HepG2 (cell line): ENCODE results near the gene CALML5. TPM values are rescaled to one million over a fixed set of nuclear protein-coding genes. Genes with fewer than 3 reads are reported as not detected.
A peak's percentile ranks its signal among the peaks of the same experiment; 100 is the strongest.

Source experiments
- JUNB ChIP-seq: sonication (generic); formaldehyde crosslinking; IDR thresholded peaks from 2 replicates; pipeline ENCODE4 v1.8.0; 2022; ENCODE audit warnings: missing genetic modification reagents, mild to moderate bottlenecking, borderline replicate concordance
- MAFF ChIP-seq: IDR thresholded peaks from 2 replicates; pipeline ENCODE4 v1.6.1; 2011; ENCODE audit warnings: low read depth, low read length, improper control_type of control experiment
- NFRKB ChIP-seq: fragments of 450-650 bp; IDR thresholded peaks from 2 replicates; pipeline ENCODE4 v1.6.1; 2017
- RAD51 ChIP-seq: fragments of 450-650 bp; IDR thresholded peaks from 2 replicates; pipeline ENCODE4 v1.6.1; 2016; ENCODE audit warnings: borderline replicate concordance
- ZNF549 ChIP-seq: sonication (generic); formaldehyde crosslinking; IDR thresholded peaks from 2 replicates; pipeline ENCODE4 v1.5.0; 2020; ENCODE audit warnings: missing genetic modification reagents
- ZNF766 ChIP-seq: sonication (generic); formaldehyde crosslinking; IDR thresholded peaks from 2 replicates; pipeline ENCODE4 v1.5.0; 2020; ENCODE audit warnings: missing genetic modification reagents, borderline replicate concordance
- ZSCAN25 ChIP-seq: sonication (generic); formaldehyde crosslinking; IDR thresholded peaks from 2 replicates; pipeline ENCODE4 v1.8.0; 2022; ENCODE audit warnings: mild to moderate bottlenecking, missing genetic modification reagents
- polyA plus RNA-seq, 8 experiments: library from polyadenylated mRNA; depleted of rRNA in 3 of 8; stranded (reverse) in 7 of 8; unstranded in 1 of 8; fragments of >200 nt; fragmentation: Illumina TruSeq in 4 of 8; extraction: Trizol in 4 of 8; gene quantifications; 2 replicates each; pipeline versions ENCODE4 v1.2.1 to v1.2.3, GENCODE V29; 2011 to 2016; ENCODE audit warnings: low read depth in 4 of 8, missing spikeins in 1 of 8, mixed read lengths in 1 of 8; ENCODE audit not compliant: insufficient read depth in 1 of 8
- total RNA-seq, 5 experiments: library from RNA; depleted of rRNA; stranded (reverse); fragments of >200 nt; fragmentation: Illumina TruSeq; extraction: Trizol; gene quantifications; 2 replicates each; pipeline ENCODE4 v1.2.3, GENCODE V29; 2016; ENCODE audit warnings: low read depth in 1 of 5
- TF ChIP-seq, protein P1 (sequence below): sonication (generic); formaldehyde crosslinking; IDR thresholded peaks from 2 replicates; pipeline ENCODE4 v1.8.0; 2022; ENCODE audit warnings: mild to moderate bottlenecking, missing genetic modification reagents, moderate library complexity
- TF ChIP-seq, protein P2 (sequence below): sonication (generic); formaldehyde crosslinking; IDR thresholded peaks from 2 replicates; pipeline ENCODE4 v1.5.0; 2020; ENCODE audit warnings: mild to moderate bottlenecking, missing genetic modification reagents, moderate library complexity
- TF ChIP-seq, protein P3 (sequence below): IDR thresholded peaks from 2 replicates; pipeline ENCODE4 v1.4.0; 2020; ENCODE audit warnings: mild to moderate bottlenecking, missing genetic modification reagents
- TF ChIP-seq, protein P4 (sequence below): sonication (generic); formaldehyde crosslinking; IDR thresholded peaks from 2 replicates; pipeline ENCODE4 v1.5.1; 2020; ENCODE audit warnings: mild to moderate bottlenecking, missing genetic modification reagents, borderline replicate concordance
- TF ChIP-seq, protein P5 (sequence below): sonication (generic); formaldehyde crosslinking; IDR thresholded peaks from 2 replicates; pipeline ENCODE4 v1.4.0; 2020; ENCODE audit warnings: missing genetic modification reagents

The CALML5 gene
- total and polyA plus RNA-seq, 2 of the 13 experiments (the other 11 are each of a cell fraction or from before 2014, with no cell fraction given), result not detected

DNA sequence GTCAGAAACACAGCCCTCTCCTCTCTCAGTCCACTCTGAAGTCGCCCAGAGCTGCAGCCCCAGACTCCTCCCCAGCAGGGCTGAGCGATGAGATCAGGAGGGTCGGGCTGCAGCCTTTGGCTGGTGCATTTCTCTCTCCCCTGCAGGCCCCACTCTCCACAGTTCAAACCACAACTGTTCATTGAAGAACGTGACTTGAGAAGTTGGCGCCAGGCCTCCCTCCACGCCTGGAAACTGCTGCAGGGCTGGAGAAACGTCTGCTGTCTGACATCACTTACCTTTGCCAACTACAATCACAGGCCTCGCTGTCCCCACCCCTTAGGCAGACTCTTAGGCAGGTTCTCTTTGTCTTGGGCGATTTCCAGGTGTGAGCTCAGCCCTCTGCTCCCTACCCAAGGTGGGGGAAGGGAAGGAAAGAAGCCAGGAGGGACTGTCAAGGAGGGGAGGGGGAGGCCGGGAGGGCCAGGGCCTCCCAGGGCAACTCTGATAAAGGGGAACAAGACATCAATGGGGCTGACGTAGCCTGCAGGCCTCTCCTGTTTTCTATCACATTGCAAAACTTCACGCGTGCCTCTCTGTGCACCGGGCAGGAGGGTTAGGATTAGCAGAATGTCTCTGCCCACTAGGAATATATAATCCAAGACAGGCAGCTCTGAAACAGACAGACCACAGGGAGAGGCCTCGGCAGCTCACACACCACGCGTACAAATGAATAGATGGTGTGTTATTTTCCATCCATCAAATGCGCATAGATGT is 32.7 kb downstream of the CALML5 start (continued):
- TF ChIP-seq, protein P1, sequence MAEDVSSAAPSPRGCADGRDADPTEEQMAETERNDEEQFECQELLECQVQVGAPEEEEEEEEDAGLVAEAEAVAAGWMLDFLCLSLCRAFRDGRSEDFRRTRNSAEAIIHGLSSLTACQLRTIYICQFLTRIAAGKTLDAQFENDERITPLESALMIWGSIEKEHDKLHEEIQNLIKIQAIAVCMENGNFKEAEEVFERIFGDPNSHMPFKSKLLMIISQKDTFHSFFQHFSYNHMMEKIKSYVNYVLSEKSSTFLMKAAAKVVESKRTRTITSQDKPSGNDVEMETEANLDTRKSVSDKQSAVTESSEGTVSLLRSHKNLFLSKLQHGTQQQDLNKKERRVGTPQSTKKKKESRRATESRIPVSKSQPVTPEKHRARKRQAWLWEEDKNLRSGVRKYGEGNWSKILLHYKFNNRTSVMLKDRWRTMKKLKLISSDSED (CRISPR knock-in tag), result no peak
- TF ChIP-seq, protein P2, sequence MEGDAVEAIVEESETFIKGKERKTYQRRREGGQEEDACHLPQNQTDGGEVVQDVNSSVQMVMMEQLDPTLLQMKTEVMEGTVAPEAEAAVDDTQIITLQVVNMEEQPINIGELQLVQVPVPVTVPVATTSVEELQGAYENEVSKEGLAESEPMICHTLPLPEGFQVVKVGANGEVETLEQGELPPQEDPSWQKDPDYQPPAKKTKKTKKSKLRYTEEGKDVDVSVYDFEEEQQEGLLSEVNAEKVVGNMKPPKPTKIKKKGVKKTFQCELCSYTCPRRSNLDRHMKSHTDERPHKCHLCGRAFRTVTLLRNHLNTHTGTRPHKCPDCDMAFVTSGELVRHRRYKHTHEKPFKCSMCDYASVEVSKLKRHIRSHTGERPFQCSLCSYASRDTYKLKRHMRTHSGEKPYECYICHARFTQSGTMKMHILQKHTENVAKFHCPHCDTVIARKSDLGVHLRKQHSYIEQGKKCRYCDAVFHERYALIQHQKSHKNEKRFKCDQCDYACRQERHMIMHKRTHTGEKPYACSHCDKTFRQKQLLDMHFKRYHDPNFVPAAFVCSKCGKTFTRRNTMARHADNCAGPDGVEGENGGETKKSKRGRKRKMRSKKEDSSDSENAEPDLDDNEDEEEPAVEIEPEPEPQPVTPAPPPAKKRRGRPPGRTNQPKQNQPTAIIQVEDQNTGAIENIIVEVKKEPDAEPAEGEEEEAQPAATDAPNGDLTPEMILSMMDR, result no peak
- TF ChIP-seq MAFF, result no peak
- no peak for TF ChIP-seq RAD51
- TF ChIP-seq JUNB (CRISPR knock-in tag), result no peak
- no peak for TF ChIP-seq ZNF766
- TF ChIP-seq ZSCAN25 (CRISPR knock-in tag), result peak; percentile 69; the same call in 1 of the 2 replicates
- TF ChIP-seq, protein P3, sequence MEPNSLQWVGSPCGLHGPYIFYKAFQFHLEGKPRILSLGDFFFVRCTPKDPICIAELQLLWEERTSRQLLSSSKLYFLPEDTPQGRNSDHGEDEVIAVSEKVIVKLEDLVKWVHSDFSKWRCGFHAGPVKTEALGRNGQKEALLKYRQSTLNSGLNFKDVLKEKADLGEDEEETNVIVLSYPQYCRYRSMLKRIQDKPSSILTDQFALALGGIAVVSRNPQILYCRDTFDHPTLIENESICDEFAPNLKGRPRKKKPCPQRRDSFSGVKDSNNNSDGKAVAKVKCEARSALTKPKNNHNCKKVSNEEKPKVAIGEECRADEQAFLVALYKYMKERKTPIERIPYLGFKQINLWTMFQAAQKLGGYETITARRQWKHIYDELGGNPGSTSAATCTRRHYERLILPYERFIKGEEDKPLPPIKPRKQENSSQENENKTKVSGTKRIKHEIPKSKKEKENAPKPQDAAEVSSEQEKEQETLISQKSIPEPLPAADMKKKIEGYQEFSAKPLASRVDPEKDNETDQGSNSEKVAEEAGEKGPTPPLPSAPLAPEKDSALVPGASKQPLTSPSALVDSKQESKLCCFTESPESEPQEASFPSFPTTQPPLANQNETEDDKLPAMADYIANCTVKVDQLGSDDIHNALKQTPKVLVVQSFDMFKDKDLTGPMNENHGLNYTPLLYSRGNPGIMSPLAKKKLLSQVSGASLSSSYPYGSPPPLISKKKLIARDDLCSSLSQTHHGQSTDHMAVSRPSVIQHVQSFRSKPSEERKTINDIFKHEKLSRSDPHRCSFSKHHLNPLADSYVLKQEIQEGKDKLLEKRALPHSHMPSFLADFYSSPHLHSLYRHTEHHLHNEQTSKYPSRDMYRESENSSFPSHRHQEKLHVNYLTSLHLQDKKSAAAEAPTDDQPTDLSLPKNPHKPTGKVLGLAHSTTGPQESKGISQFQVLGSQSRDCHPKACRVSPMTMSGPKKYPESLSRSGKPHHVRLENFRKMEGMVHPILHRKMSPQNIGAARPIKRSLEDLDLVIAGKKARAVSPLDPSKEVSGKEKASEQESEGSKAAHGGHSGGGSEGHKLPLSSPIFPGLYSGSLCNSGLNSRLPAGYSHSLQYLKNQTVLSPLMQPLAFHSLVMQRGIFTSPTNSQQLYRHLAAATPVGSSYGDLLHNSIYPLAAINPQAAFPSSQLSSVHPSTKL (CRISPR knock-in tag), result no peak
- TF ChIP-seq, protein P4, sequence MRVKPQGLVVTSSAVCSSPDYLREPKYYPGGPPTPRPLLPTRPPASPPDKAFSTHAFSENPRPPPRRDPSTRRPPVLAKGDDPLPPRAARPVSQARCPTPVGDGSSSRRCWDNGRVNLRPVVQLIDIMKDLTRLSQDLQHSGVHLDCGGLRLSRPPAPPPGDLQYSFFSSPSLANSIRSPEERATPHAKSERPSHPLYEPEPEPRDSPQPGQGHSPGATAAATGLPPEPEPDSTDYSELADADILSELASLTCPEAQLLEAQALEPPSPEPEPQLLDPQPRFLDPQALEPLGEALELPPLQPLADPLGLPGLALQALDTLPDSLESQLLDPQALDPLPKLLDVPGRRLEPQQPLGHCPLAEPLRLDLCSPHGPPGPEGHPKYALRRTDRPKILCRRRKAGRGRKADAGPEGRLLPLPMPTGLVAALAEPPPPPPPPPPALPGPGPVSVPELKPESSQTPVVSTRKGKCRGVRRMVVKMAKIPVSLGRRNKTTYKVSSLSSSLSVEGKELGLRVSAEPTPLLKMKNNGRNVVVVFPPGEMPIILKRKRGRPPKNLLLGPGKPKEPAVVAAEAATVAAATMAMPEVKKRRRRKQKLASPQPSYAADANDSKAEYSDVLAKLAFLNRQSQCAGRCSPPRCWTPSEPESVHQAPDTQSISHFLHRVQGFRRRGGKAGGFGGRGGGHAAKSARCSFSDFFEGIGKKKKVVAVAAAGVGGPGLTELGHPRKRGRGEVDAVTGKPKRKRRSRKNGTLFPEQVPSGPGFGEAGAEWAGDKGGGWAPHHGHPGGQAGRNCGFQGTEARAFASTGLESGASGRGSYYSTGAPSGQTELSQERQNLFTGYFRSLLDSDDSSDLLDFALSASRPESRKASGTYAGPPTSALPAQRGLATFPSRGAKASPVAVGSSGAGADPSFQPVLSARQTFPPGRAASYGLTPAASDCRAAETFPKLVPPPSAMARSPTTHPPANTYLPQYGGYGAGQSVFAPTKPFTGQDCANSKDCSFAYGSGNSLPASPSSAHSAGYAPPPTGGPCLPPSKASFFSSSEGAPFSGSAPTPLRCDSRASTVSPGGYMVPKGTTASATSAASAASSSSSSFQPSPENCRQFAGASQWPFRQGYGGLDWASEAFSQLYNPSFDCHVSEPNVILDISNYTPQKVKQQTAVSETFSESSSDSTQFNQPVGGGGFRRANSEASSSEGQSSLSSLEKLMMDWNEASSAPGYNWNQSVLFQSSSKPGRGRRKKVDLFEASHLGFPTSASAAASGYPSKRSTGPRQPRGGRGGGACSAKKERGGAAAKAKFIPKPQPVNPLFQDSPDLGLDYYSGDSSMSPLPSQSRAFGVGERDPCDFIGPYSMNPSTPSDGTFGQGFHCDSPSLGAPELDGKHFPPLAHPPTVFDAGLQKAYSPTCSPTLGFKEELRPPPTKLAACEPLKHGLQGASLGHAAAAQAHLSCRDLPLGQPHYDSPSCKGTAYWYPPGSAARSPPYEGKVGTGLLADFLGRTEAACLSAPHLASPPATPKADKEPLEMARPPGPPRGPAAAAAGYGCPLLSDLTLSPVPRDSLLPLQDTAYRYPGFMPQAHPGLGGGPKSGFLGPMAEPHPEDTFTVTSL, result no peak
- no peak for TF ChIP-seq NFRKB
- TF ChIP-seq, protein P5, sequence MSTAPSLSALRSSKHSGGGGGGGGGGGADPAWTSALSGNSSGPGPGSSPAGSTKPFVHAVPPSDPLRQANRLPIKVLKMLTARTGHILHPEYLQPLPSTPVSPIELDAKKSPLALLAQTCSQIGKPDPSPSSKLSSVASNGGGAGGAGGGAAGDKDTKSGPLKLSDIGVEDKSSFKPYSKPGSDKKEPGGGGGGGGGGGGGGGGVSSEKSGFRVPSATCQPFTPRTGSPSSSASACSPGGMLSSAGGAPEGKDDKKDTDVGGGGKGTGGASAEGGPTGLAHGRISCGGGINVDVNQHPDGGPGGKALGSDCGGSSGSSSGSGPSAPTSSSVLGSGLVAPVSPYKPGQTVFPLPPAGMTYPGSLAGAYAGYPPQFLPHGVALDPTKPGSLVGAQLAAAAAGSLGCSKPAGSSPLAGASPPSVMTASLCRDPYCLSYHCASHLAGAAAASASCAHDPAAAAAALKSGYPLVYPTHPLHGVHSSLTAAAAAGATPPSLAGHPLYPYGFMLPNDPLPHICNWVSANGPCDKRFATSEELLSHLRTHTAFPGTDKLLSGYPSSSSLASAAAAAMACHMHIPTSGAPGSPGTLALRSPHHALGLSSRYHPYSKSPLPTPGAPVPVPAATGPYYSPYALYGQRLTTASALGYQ (CRISPR knock-in tag), result no peak
- no peak for TF ChIP-seq ZNF549 (CRISPR knock-in tag)
